ENCODE measurements around the gene FAM89B. TPM values are rescaled to one million over a fixed set of nuclear protein-coding genes. Genes with fewer than 3 reads are reported as not detected.

The FAM89B gene
- total and polyA plus RNA-seq, 2 donors (not counting 1 experiment from before 2014, with no cell fraction given) = 30.4 to 50.2 TPM

- Histone ChIP-seq H3K36me3 (replicated peaks in 1 of 2; ENCODE audit: control extremely low read depth in 1 of 2, control insufficient read depth in 1 of 2, extremely low read depth in 1 of 2, insufficient read depth in 2 of 2, low read length in 1 of 2) (peaks cover 2 to 24% of the 10 kb centered on the region in 2 experiments), H3K4me2 (replicated peaks; ENCODE audit: low read depth, low read length, poor library complexity, severe bottlenecking) (peak overlapping the region; percentile 97), H4K20me1 (ENCODE audit: control insufficient read depth, insufficient read depth, low read length, poor library complexity, severe bottlenecking) (peaks cover 7% of the 10 kb centered on the region), H3K79me2 (ENCODE audit: control insufficient read depth, insufficient read depth, low read length) (no peaks in the 10 kb centered on the region), H3K4me3 (ENCODE audit: control extremely low read depth in 1 of 5, extremely low read depth in 1 of 5, insufficient read depth in 1 of 5, low read depth in 2 of 5, low read length in 4 of 5) (peak overlapping the region; percentile 74 to 97 (median 86)), H3K4me1 (ENCODE audit: control insufficient read depth in 2 of 2, insufficient read depth in 2 of 2, low read length in 2 of 2) (peaks cover 12 to 17% of the 10 kb centered on the region in 2 donors), H2AFZ (ENCODE audit: insufficient read depth, low read depth, low read length, poor library complexity, severe bottlenecking) (peak overlapping the region; percentile 80), H3K27me3 (replicated peaks in 1 of 4; ENCODE audit: control extremely low read depth in 1 of 4, control insufficient read depth in 3 of 4, insufficient read depth in 4 of 4, low read length in 3 of 4) (no peaks in the 10 kb centered on the region), H3K9ac (ENCODE audit: low read length) (peak overlapping the region; percentile 73), H3K27ac (ENCODE audit: low read length in 2 of 2) (peak overlapping the region; percentile 85 to 87), H3K9me3 (ENCODE audit: control extremely low read depth in 1 of 3, control insufficient read depth in 2 of 3, insufficient read depth in 1 of 3, low read length in 2 of 3) (no peaks in the 10 kb centered on the region)
- 13% methylated on average over 60 of the region's 60 CpGs for WGBS (ENCODE audit: insufficient coverage)
- Mint-ChIP-seq H3K27ac (peak overlapping the region; percentile 96), H3K4me3 (peak overlapping the region; percentile 95), H3K9me3 (ENCODE audit: insufficient read depth) (no peaks in the 10 kb centered on the region), H3K27me3 (no peaks in the 10 kb centered on the region), H3K4me1 (peaks cover 18% of the 10 kb centered on the region)
- CTCF ChIA-PET = interaction anchor here (0.5 to 9.2 kb wide), 32 partner anchors 9 to 303 kb away, joined by 3 to 144 read pairs (median 5); partner anchors contain the start of genes EHBP1L1, FAM89B, FRMD8 and KAT5
- POLR2A ChIA-PET = interaction anchor here (0.5 to 3.2 kb wide), 14 partner anchors 12 to 189 kb away, joined by 3 to 53 read pairs (median 9); partner anchors contain the start of genes EHBP1L1, FAM89B, MALAT1 and MAP3K11
- TF ChIP-seq EZH2 (IDR thresholded peaks at IDR 0.05; ENCODE audit: borderline replicate concordance, insufficient read depth, low read depth, low read length, poor library complexity, severe bottlenecking) (no peak), CTCF (IDR thresholded peaks at IDR 0.05) (peak; percentile 64)
- ATAC-seq (ENCODE audit: low read depth) (peak; percentile 69), DNase-seq (no peak)
- intact Hi-C loops (cut with micrococcal nuclease) = loop anchor here (1.0 to 10.0 kb wide), 6 partner anchors 12 to 425 kb away; partner anchors contain the start of genes PCNX3, SCYL1, TM7SF2 and ZNHIT2
Measured at GRCh38 chr11:65539744-65540289, 32.5 kb upstream of the FAM89B start.
